PFSK-1 (cell line): ENCODE results near the gene NOLC1.

Source experiments
- FOXP2 ChIP-seq: optimal IDR thresholded peaks from 2 replicates; pipeline ENCODE3; 2011; ENCODE audit warnings: borderline replicate concordance, control low read depth, inconsistent platforms; ENCODE audit not compliant: insufficient read depth; ENCODE audit errors: extremely low read length, extremely low read depth
- POLR2AphosphoS5 ChIP-seq: IDR thresholded peaks from 2 replicates; pipeline ENCODE4 v1.6.1; 2012; ENCODE audit warnings: low read depth, mild to moderate bottlenecking, control low read depth, low read length, moderate library complexity
- SIN3A ChIP-seq: IDR thresholded peaks from 2 replicates; pipeline ENCODE4 v1.6.1; 2012; ENCODE audit warnings: mild to moderate bottlenecking, low read length, moderate library complexity, borderline replicate concordance; ENCODE audit not compliant: insufficient read depth

DNA sequence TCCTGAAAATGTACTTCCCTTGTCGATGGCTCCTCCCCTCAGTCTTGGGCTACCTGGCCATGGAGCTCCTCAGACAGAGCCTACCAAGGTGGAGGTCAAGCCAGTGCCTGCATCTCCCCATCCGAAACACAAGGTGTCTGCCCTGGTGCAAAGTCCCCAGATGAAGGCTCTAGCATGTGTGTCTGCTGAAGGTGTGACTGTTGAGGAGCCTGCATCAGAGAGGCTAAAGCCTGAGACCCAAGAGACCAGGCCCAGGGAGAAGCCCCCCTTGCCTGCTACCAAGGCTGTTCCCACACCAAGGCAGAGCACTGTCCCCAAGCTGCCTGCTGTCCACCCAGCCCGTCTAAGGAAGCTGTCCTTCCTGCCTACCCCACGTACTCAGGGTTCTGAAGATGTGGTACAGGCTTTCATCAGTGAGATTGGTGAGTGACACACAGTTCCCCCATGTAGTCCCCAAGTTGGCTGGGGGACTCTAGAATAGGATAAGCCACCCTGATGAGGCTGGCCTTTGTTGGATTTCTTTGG, 10.5 kb upstream of the NOLC1 start:
- no peak for TF ChIP-seq SIN3A
- TF ChIP-seq POLR2AphosphoS5 = no peak
- no peak for TF ChIP-seq FOXP2
